CD4-positive, alpha-beta memory T cell (primary cell): ENCODE data around the gene APBB2. TPM values are rescaled to one million over a fixed set of nuclear protein-coding genes. Genes with fewer than 3 reads are reported as not detected.

Source experiments
- CTCF ChIA-PET: fragments of 350-600 bp; sonication (Branson Sonifier 250); formaldehyde crosslinking; loops from one replicate; lab custom pipeline; 2021; ENCODE audit warnings: inconsistent platforms; ENCODE audit not compliant: partially characterized antibody; lab: Charles Lee
- POLR2A ChIA-PET: fragments of 350-600 bp; sonication (Branson Sonifier 250); formaldehyde crosslinking; loops from one replicate; lab custom pipeline; 2021; ENCODE audit not compliant: partially characterized antibody; lab: Charles Lee
- DNase-seq, 5 donors: peaks; one replicate each; pipeline versions ENCODE4 v3.0.0 to v3.0.0-alpha.2; 2020 to 2022; ENCODE audit warnings: mixed read lengths in 1 of 5
- H3K27ac ChIP-seq: one replicate; pipeline ENCODE4 v1.7.0; 2013; ENCODE audit warnings: low read depth, low read length
- H3K27me3 ChIP-seq: 2 replicates; pipeline ENCODE4 v1.7.0; 2013; ENCODE audit warnings: mild to moderate bottlenecking, low read length, moderate library complexity; ENCODE audit not compliant: insufficient read depth
- H3K36me3 ChIP-seq: 2 replicates; pipeline ENCODE4 v1.7.0; 2013; ENCODE audit warnings: mild to moderate bottlenecking, low read length, moderate library complexity; ENCODE audit not compliant: insufficient read depth
- H3K4me1 ChIP-seq: 2 replicates; pipeline ENCODE4 v1.7.0; 2013; ENCODE audit warnings: mild to moderate bottlenecking, low read length, moderate library complexity; ENCODE audit not compliant: insufficient read depth
- H3K4me3 ChIP-seq, 2 donors: one replicate each; pipeline ENCODE4 v1.7.0; 2013; ENCODE audit warnings: low read length in 2 of 2, mild to moderate bottlenecking in 1 of 2
- H3K9me3 ChIP-seq, 2 donors: one replicate each; pipeline ENCODE4 v1.7.0; 2013; ENCODE audit warnings: low read length in 2 of 2, control low read depth in 1 of 2; ENCODE audit not compliant: control insufficient read depth in 1 of 2
- H3K27ac Mint-ChIP-seq, 7 donors: one replicate each; pipeline ENCODE4 v1.8.0; 2020 to 2021; ENCODE audit warnings: mixed read lengths in 7 of 7, mild to moderate bottlenecking in 6 of 7, inconsistent platforms in 3 of 7, moderate library complexity in 3 of 7
- H3K27me3 Mint-ChIP-seq, 2 donors: one replicate each; pipeline ENCODE4 v1.8.0; 2020 to 2021; ENCODE audit warnings: mixed read lengths in 2 of 2
- H3K36me3 Mint-ChIP-seq, 2 donors: one replicate each; pipeline ENCODE4 v1.8.0; 2020 to 2021; ENCODE audit warnings: mixed read lengths in 2 of 2, inconsistent platforms in 1 of 2, mild to moderate bottlenecking in 1 of 2
- H3K4me1 Mint-ChIP-seq, 4 donors: one replicate each; pipeline ENCODE4 v1.8.0; 2020 to 2021; ENCODE audit warnings: mixed read lengths in 4 of 4, mild to moderate bottlenecking in 1 of 4
- H3K4me3 Mint-ChIP-seq, 8 donors: one replicate each; pipeline ENCODE4 v1.8.0; 2020 to 2021; ENCODE audit warnings: mixed read lengths in 8 of 8, mild to moderate bottlenecking in 7 of 8, moderate library complexity in 6 of 8, inconsistent platforms in 3 of 8
- H3K9me3 Mint-ChIP-seq, 8 donors: one replicate each; pipeline ENCODE4 v1.8.0; 2020 to 2021; ENCODE audit warnings: mixed read lengths in 8 of 8, mild to moderate bottlenecking in 5 of 8, inconsistent platforms in 3 of 8, moderate library complexity in 1 of 8
- intact Hi-C: fragments of 100-400 bp; cut with micrococcal nuclease; formaldehyde crosslinking; loops from one replicate; pipeline ENCODE4 v1.15.1; 2023
- polyA plus RNA-seq, 2 donors: library from polyadenylated mRNA; unstranded; fragments of 300-500 nt; fragmentation: Illumina TruSeq; gene quantifications; one replicate each; pipeline ENCODE4 v1.2.3, GENCODE V29; 2021
- total RNA-seq, 2 experiments: library from RNA; stranded (reverse); gene quantifications; one replicate each; pipeline ENCODE4 v1.2.3, GENCODE V29; 2021

APBB2 gene
- total and polyA plus RNA-seq, 4 experiments from 2014 or later = 0.50 to 0.58 TPM; not detected in 2

DNA sequence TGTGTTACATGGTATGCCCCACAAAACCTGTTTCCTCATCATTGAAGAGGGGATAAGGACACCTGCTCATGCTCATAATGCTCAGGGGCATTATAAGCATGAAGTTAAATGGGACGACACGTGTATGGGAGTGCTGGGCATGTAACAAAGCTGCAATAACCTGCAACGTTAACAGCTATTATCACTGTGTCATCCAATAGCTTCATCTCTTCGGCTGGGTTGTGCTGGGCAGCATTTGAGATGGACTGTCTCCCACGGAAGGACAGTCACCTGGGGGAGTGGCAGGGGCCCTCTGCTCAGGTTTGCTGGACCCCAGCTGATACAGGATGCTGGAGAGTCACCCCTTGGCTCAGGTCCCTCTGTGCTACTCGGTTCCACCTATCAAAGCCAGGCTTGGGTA, 370.1 kb downstream of the APBB2 start:
- Mint-ChIP-seq H3K27me3 (peaks cover 10 to 15% of the 10 kb centered on the region in 2 donors), H3K4me3 (no peak overlapping the region), H3K9me3 (no peaks in the 10 kb centered on the region), H3K4me1 (no peaks in the 10 kb centered on the region), H3K36me3 (no peaks in the 10 kb centered on the region), H3K27ac (no peak overlapping the region)
- no peak overlapping the region for H3K4me3 ChIP-seq
- no peaks in the 10 kb centered on the region for H3K4me1 ChIP-seq
- no peak overlapping the region for H3K27ac ChIP-seq
- ChIA-PET POLR2A (no interaction called here), CTCF (interaction anchor here (1.1 to 1.4 kb wide), 2 partner anchors 39 to 53 kb away, joined by 3 to 5 read pairs; no protein-coding TSS in a partner anchor)
- H3K36me3 ChIP-seq = no peaks in the 10 kb centered on the region
- H3K27me3 ChIP-seq = no peaks in the 10 kb centered on the region
- no peaks in the 10 kb centered on the region for H3K9me3 ChIP-seq
- DNase-seq = no peak
- intact Hi-C loops = loop anchor here (5.0 kb wide), 2 partner anchors 1147 to 1377 kb away; partner anchors contain the start of gene UBE2K

DNA sequence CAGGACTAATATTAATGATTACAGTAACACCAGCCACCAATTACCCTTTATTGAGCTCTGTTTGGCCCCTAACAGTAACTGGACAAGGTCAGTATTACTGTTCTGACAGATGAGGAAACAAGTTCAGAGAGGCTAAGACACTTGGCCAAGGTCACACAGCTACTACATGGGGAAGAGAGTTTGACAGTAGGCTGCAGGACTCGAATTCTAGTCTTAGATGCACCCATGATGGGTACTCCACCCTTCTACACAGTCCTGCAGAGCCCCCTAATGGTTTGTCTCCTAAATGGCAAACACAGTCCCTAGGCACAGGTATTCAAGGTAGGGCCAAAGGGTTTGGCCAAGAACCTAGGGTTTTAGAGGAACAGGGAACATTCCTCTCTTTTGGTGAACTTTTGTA, 370.6 kb downstream of the APBB2 start:
- H3K36me3 Mint-ChIP-seq = no peaks in the 10 kb centered on the region
- no peaks in the 10 kb centered on the region for H3K4me1 Mint-ChIP-seq
- no peak overlapping the region for H3K27ac Mint-ChIP-seq
- H3K4me3 Mint-ChIP-seq = no peak overlapping the region
- no peaks in the 10 kb centered on the region for H3K4me1 ChIP-seq
- H3K9me3 Mint-ChIP-seq = no peaks in the 10 kb centered on the region
- POLR2A ChIA-PET = no interaction called here
- no peak overlapping the region for H3K27ac ChIP-seq
- H3K4me3 ChIP-seq = no peak overlapping the region
- peaks cover 9 to 10% of the 10 kb centered on the region in 2 donors for H3K27me3 Mint-ChIP-seq
- intact Hi-C loops = loop anchor here (5.0 kb wide), 2 partner anchors 1146 to 1376 kb away; partner anchors contain the start of gene UBE2K
- no peaks in the 10 kb centered on the region for H3K9me3 ChIP-seq
- CTCF ChIA-PET = interaction anchor here (1.1 kb wide), 1 partner anchor 40 kb away, joined by 3 read pairs; no protein-coding TSS in a partner anchor
- H3K36me3 ChIP-seq = no peaks in the 10 kb centered on the region
- peak in 1 of 5 donors; percentile 11 for DNase-seq
- H3K27me3 ChIP-seq = no peaks in the 10 kb centered on the region

DNA sequence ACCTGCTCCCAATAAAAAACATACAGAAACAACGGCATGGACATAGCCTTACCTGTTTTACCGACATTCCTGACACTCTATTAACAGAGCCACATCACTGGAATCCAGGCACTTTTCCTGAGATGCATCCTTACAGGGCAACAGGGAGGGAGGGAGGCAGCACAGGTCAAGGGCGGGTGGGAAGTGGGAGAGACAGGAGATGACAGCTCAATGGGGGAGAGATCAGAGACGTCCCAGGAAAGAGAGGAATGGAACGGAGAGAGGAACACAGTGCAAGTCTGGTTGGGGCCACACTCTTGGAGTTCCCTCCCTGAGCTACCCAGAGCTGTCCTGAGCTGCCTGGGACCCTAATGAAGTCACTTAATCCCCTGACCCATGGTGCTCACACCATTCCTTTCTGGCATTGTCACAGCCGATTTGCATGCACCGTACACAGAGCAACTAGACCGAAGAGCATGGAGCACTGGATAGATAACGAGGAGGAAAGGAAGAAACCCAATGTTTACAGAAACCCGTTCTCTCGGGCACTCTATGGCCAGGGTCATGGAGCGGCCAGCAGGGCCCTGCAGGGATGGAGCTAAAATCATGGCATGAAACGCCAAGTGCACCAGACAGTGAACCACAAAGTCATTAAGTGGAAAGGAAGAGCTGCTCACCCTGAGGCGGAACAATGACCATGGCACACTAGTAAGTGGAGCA, 371.5 kb downstream of the APBB2 start:
- Histone ChIP-seq H3K4me3 (no peak overlapping the region), H3K27ac (no peak overlapping the region), H3K4me1 (no peaks in the 10 kb centered on the region), H3K36me3 (no peaks in the 10 kb centered on the region), H3K27me3 (no peaks in the 10 kb centered on the region), H3K9me3 (no peaks in the 10 kb centered on the region)
- Mint-ChIP-seq H3K27me3 (peaks cover 8 to 9% of the 10 kb centered on the region in 2 donors), H3K4me1 (no peaks in the 10 kb centered on the region), H3K9me3 (no peaks in the 10 kb centered on the region), H3K36me3 (no peaks in the 10 kb centered on the region), H3K27ac (no peak overlapping the region), H3K4me3 (no peak overlapping the region)
- ChIA-PET POLR2A (no interaction called here), CTCF (interaction anchor here (1.5 to 2.7 kb wide), 3 partner anchors 8 to 60 kb away, joined by 3 to 10 read pairs (median 4); no protein-coding TSS in a partner anchor)
- intact Hi-C loops = loop anchor here (5.0 kb wide), 2 partner anchors 1146 to 1376 kb away; partner anchors contain the start of gene UBE2K
- DNase-seq = no peak

DNA sequence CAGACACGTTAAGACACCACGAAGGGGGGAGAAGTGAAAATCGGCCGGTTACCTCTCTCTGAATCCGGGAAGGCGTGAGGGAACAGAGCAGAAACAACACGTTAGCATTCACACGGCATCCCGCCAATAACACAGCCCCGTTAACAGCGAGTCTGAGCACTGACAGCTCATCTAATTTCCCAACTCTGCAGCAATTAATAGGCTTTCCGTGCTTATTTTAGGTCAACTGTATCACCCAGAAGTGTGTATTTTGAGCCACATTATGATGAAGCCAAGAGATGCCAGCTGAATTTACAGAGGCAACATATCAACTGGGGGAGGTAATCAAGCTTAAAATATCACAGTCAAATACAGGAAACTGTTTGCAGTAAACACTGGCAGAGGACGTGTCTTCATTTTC, 372.0 kb downstream of the APBB2 start:
- Mint-ChIP-seq H3K4me1 (no peaks in the 10 kb centered on the region), H3K4me3 (no peak overlapping the region), H3K36me3 (no peaks in the 10 kb centered on the region), H3K27ac (no peak overlapping the region), H3K27me3 (peaks cover 8 to 9% of the 10 kb centered on the region in 2 donors), H3K9me3 (no peaks in the 10 kb centered on the region)
- Histone ChIP-seq H3K4me1 (no peaks in the 10 kb centered on the region), H3K27me3 (no peaks in the 10 kb centered on the region), H3K9me3 (no peaks in the 10 kb centered on the region), H3K27ac (no peak overlapping the region), H3K4me3 (no peak overlapping the region), H3K36me3 (no peaks in the 10 kb centered on the region)
- ChIA-PET CTCF (interaction anchor here (1.5 to 2.7 kb wide), 3 partner anchors 9 to 60 kb away, joined by 3 to 10 read pairs (median 4); no protein-coding TSS in a partner anchor), POLR2A (no interaction called here)
- intact Hi-C loops = loop anchor here (5.0 kb wide), 2 partner anchors 1145 to 1375 kb away; partner anchors contain the start of gene UBE2K
- DNase-seq = no peak

DNA sequence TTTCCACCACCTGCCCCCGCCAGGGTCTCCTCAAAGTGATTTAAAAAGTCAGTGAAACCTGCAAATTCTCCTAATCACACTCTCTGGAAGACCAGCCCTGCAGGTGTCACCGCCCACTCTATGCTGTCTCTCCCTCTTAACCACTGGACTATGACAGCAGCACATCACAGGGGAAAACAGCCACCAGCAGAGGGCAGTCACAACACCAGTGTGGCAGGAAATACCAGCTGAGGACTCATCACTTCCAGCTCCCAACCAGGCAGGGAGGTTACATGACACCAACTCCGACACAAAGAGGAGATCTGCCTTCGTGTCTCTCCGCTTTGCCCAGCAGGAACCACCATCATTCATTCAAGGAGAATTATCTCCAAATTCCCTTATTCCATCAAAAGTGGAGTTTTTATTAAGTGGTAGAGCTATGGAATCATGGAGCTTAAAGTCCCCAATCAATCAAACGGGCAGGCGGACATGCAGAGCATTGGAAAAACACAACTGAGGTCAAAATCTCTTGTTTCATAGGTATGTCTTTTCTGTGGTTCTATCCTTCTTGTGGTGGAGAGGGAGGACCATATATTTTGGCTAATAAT, 373.3 kb downstream of the APBB2 start:
- H3K4me3 ChIP-seq = no peak overlapping the region
- Mint-ChIP-seq H3K27me3 (peaks cover 6 to 8% of the 10 kb centered on the region in 2 donors), H3K9me3 (no peaks in the 10 kb centered on the region), H3K4me1 (no peaks in the 10 kb centered on the region), H3K4me3 (no peak overlapping the region), H3K27ac (peak overlapping the region in 1 of 7 donors; percentile 37), H3K36me3 (no peaks in the 10 kb centered on the region)
- H3K36me3 ChIP-seq = no peaks in the 10 kb centered on the region
- CTCF ChIA-PET = interaction anchor here (0.8 to 2.9 kb wide), 13 partner anchors 8 to 84 kb away, joined by 3 to 11 read pairs (median 4); no protein-coding TSS in a partner anchor
- no peaks in the 10 kb centered on the region for H3K9me3 ChIP-seq
- H3K27ac ChIP-seq = no peak overlapping the region
- no peaks in the 10 kb centered on the region for H3K27me3 ChIP-seq
- no peaks in the 10 kb centered on the region for H3K4me1 ChIP-seq
- intact Hi-C loops = loop anchor here (2.0 to 5.0 kb wide), 3 partner anchors 56 to 1374 kb away; partner anchors contain the start of gene UBE2K
- peak; percentile 23 to 45 (median 41) for DNase-seq
- POLR2A ChIA-PET = no interaction called here

DNA sequence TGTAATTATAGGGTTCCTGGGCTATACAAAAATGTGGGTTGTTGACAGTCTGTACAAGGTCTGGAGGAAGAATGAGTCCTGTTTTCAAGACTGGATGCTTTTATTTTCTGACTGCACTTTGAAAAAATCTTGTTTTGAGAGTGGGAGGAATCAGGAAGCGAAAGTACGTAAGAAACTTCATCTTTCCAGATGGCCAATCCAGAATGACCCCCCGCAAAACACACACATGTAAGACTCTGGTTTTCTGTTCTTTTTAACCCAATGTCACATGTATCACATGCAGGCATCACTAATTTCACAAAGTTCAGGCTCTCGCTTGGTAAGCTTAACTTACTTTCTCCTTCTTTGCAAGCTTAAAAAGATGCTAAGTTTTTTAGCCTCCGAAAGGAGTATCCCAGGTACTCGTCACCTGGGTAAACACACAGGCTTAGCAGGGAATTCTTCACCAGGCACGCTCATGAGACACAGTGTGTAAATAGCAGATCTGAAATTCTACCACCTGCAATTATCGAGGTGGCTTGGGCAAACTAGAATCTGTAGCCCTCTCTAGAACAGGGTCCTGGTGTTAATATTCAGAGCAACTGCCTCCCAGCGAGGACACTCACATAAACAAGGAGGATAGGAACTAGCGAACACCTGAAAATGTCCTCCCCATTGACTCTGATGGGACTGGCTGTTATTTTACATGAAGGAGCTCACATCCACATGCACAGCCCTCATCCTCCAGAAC, 373.9 kb downstream of the APBB2 start:
- no peaks in the 10 kb centered on the region for H3K9me3 Mint-ChIP-seq
- DNase-seq = no peak
- Histone ChIP-seq H3K9me3 (no peaks in the 10 kb centered on the region), H3K27me3 (no peaks in the 10 kb centered on the region), H3K27ac (no peak overlapping the region), H3K4me3 (no peak overlapping the region), H3K36me3 (no peaks in the 10 kb centered on the region), H3K4me1 (no peaks in the 10 kb centered on the region)
- peak overlapping the region in 1 of 7 donors; percentile 37 for H3K27ac Mint-ChIP-seq
- H3K36me3 Mint-ChIP-seq = no peaks in the 10 kb centered on the region
- ChIA-PET CTCF (interaction anchor here (0.8 to 2.9 kb wide), 12 partner anchors 8 to 85 kb away, joined by 3 to 11 read pairs (median 4); no protein-coding TSS in a partner anchor), POLR2A (no interaction called here)
- H3K4me3 Mint-ChIP-seq = no peak overlapping the region
- no peaks in the 10 kb centered on the region for H3K4me1 Mint-ChIP-seq
- intact Hi-C loops = loop anchor here (2.0 to 5.0 kb wide), 3 partner anchors 56 to 1373 kb away; partner anchors contain the start of gene UBE2K
- peaks cover 5 to 8% of the 10 kb centered on the region in 2 donors for H3K27me3 Mint-ChIP-seq
